Gastroesophageal sphincter (tissue), 4 donors: Measurements from ENCODE around the gene NUMA1. TPM values are rescaled to one million over a fixed set of nuclear protein-coding genes. Genes with fewer than 3 reads are reported as not detected.

Source experiments
- ATAC-seq: fragments of 150-250 bp; one replicate; pipeline ENCODE4 v1.9.1; 2016; ENCODE audit warnings: mild to moderate bottlenecking, moderate library complexity
- H3K27ac ChIP-seq, 4 donors: fragments of 200-600 bp; sonication (generic) in 3 of 4; 1 replicate in 3 of 4; 2 replicates in 1 of 4; pipeline ENCODE4 v1.5.1; 2016 to 2019
- H3K27me3 ChIP-seq: fragments of 200-600 bp; sonication (generic); one replicate; pipeline ENCODE4 v1.5.1; 2019
- H3K36me3 ChIP-seq, 2 donors: fragments of 200-600 bp; sonication (generic); one replicate each; pipeline ENCODE4 v1.5.1; 2019; ENCODE audit warnings: control low read depth in 1 of 2
- H3K4me1 ChIP-seq, 3 donors: fragments of 200-600 bp; sonication (generic); 1 replicate in 2 of 3; 2 replicates in 1 of 3; pipeline ENCODE4 v1.5.1; 2016 to 2019; ENCODE audit warnings: control low read depth in 2 of 3
- H3K4me3 ChIP-seq, 2 donors: fragments of 200-600 bp; sonication (generic); one replicate each; pipeline ENCODE4 v1.5.1; 2019; ENCODE audit warnings: mild to moderate bottlenecking in 1 of 2, moderate library complexity in 1 of 2
- H3K9me3 ChIP-seq, 3 donors: fragments of 200-600 bp; sonication (generic); one replicate each; pipeline ENCODE4 v1.5.1; 2017 to 2019; ENCODE audit warnings: control low read depth in 2 of 3
- EP300 ChIP-seq: sonication (generic); formaldehyde crosslinking; IDR thresholded peaks from one replicate; pipeline ENCODE4 v1.6.1; 2017; ENCODE audit warnings: antibody characterized with exemption, mild to moderate bottlenecking
- POLR2A ChIP-seq, 2 donors: fragments of 450-650 bp; IDR thresholded peaks; one replicate each; pipeline ENCODE4 v1.6.1; 2017; ENCODE audit warnings: antibody characterized with exemption in 2 of 2, mild to moderate bottlenecking in 2 of 2, moderate library complexity in 1 of 2
- POLR2AphosphoS5 ChIP-seq: sonication (generic); formaldehyde crosslinking; IDR thresholded peaks from one replicate; pipeline ENCODE4 v1.6.1; 2017; ENCODE audit warnings: antibody characterized with exemption
- WGBS, 2 donors: methylation state at CpG; one replicate each; pipeline ENCODE4 v1.1.5; 2018; ENCODE audit warnings: low coverage in 1 of 2; 5-methylcytosine and 5-hydroxymethylcytosine counted together
- total RNA-seq, 4 donors: library from RNA; depleted of rRNA; stranded (reverse); fragments of >200 nt; gene quantifications; one replicate each; pipeline ENCODE4 v1.1.0, GENCODE V29; 2016
- TF ChIP-seq, protein P1 (sequence below), 4 experiments: fragments of 200-600 bp in 2 of 4; fragments of 450-650 bp in 2 of 4; sonication (generic) in 1 of 4; IDR thresholded peaks; one replicate each; pipeline ENCODE4 v1.5.1; 2017 to 2019; ENCODE audit warnings: antibody characterized with exemption in 4 of 4, mild to moderate bottlenecking in 2 of 4, moderate library complexity in 2 of 4

The NUMA1 gene
- total RNA-seq, 4 donors from 2014 or later, result 235 to 370 (median 290) TPM

DNA sequence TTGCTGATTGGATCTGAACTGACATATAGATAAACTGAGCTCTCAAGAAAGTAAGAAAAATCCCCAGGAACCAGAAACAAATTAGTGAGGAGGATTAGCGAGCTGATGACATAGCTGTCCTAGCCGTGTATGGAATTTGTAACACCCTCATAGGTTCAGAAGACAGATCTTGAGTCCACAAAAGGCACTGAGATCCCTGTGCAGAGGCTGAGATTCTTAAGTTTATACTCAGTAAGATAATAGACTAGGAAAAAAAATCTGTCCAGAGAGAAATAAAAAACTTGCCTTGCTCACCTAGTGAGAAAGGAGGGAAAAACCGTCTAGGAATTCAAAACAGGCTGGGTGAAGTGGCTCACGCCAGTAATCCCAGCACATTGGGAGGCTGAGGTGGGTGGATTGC is 4.6 kb downstream of the NUMA1 start:
- Histone ChIP-seq H3K27me3 (no peaks in the 10 kb centered on the region), H3K4me3 (no peak overlapping the region), H3K27ac (peak overlapping the region in 3 of 4 donors; percentile 15 to 52 (median 48)), H3K9me3 (no peaks in the 10 kb centered on the region), H3K36me3 (no peaks in the 10 kb centered on the region), H3K4me1 (peaks cover 2 to 49% (median 6%) of the 10 kb centered on the region in 3 donors)
- no peak for ATAC-seq
- WGBS, 2 donors, result 75 to 93% methylated on average over 2 to 4 of the region's 4 CpGs
- TF ChIP-seq POLR2AphosphoS5, result no peak
- no peak for TF ChIP-seq POLR2A (IDR thresholded peaks at IDR 0.05)
- no peak for TF ChIP-seq EP300
- TF ChIP-seq, protein P1, sequence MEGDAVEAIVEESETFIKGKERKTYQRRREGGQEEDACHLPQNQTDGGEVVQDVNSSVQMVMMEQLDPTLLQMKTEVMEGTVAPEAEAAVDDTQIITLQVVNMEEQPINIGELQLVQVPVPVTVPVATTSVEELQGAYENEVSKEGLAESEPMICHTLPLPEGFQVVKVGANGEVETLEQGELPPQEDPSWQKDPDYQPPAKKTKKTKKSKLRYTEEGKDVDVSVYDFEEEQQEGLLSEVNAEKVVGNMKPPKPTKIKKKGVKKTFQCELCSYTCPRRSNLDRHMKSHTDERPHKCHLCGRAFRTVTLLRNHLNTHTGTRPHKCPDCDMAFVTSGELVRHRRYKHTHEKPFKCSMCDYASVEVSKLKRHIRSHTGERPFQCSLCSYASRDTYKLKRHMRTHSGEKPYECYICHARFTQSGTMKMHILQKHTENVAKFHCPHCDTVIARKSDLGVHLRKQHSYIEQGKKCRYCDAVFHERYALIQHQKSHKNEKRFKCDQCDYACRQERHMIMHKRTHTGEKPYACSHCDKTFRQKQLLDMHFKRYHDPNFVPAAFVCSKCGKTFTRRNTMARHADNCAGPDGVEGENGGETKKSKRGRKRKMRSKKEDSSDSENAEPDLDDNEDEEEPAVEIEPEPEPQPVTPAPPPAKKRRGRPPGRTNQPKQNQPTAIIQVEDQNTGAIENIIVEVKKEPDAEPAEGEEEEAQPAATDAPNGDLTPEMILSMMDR (IDR thresholded peaks at IDR 0.05), result no peak

DNA sequence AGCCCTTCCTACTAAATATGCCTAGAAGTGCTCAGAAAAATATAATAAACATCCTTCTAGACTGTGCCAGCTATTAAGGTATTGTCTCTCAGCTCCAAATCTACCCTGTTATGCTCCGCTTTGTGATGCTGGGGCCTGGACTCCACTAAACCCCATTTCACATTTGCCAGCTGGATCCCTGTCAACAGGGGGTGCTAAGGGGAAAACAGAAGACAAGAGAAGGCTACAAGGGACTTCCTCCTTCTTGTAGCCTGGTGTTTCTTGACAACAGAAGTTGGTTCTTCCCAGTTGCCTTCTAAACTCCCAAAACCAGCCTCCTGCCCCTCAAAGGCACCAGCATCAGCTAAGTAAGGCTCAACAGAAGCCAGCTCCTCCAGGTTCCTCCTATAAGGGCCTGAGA is 5.2 kb downstream of the NUMA1 start:
- ATAC-seq, result no peak
- Histone ChIP-seq H3K4me3 (no peak overlapping the region), H3K4me1 (peaks cover 5 to 56% (median 13%) of the 10 kb centered on the region in 3 donors), H3K27ac (peak overlapping the region in 2 of 4 donors; percentile 48 to 52), H3K9me3 (no peaks in the 10 kb centered on the region), H3K27me3 (no peaks in the 10 kb centered on the region), H3K36me3 (no peaks in the 10 kb centered on the region)
- TF ChIP-seq POLR2AphosphoS5 (no peak), POLR2A (IDR thresholded peaks at IDR 0.05) (no peak), EP300 (no peak)
- TF ChIP-seq, protein P1 (IDR thresholded peaks at IDR 0.05), result no peak
- WGBS, 2 donors, result 78 to 100% methylated on average over 1 of the region's 1 CpG

DNA sequence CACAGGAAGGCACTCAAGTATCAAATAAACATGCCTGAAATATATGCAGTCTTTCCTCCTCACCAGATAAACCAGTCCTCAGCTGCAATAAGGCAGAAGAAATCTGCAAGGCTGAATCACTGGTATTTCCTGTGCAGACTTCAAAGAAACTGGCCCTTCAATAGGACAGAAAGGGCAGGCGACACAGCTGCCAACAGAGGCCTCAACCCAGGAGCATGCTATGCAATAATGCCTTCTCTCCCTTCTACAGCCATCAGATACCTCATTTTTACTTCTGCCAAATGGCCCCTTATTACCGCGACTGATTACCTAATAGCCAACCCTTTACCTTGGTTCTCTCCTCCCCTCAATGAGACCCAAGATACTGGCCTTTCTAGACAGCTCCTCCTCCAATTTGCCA is 8.0 kb downstream of the NUMA1 start:
- no peak for ATAC-seq
- peaks cover 0 to 5% of the 10 kb centered on the region in 2 donors for H3K36me3 ChIP-seq

GRCh38 chr11:72070491-72070890 is 9.9 kb downstream of the NUMA1 start:
- Histone ChIP-seq H3K27ac (peak overlapping the region; percentile 65 to 87 (median 81)), H3K36me3 (peaks cover 0 to 5% of the 10 kb centered on the region in 2 donors), H3K9me3 (no peaks in the 10 kb centered on the region), H3K27me3 (no peaks in the 10 kb centered on the region), H3K4me1 (peaks cover 34 to 75% (median 44%) of the 10 kb centered on the region in 3 donors), H3K4me3 (no peak overlapping the region)
- 94% methylated on average over 7 of the region's 7 CpGs; no CpG with 5 or more reads in 1 of the 2 donors for WGBS, 2 donors
- TF ChIP-seq POLR2AphosphoS5, result no peak
- TF ChIP-seq EP300, result no peak
- TF ChIP-seq POLR2A (IDR thresholded peaks at IDR 0.05), result no peak
- TF ChIP-seq, protein P1 (IDR thresholded peaks at IDR 0.05), result no peak
- no peak for ATAC-seq

More for the DNA sequence above, 8.0 kb downstream of the NUMA1 start:
- 22 to 35% methylated on average over 1 to 3 of the region's 3 CpGs for WGBS, 2 donors
- Histone ChIP-seq H3K27me3 (no peaks in the 10 kb centered on the region), H3K4me1 (peaks cover 23 to 61% (median 36%) of the 10 kb centered on the region in 3 donors), H3K27ac (peak overlapping the region in 3 of 4 donors; percentile 12 to 32 (median 29)), H3K9me3 (no peaks in the 10 kb centered on the region), H3K4me3 (no peak overlapping the region)
- TF ChIP-seq EP300, result no peak
- TF ChIP-seq POLR2AphosphoS5, result no peak
- TF ChIP-seq, protein P1 (IDR thresholded peaks at IDR 0.05), result no peak
- TF ChIP-seq POLR2A (IDR thresholded peaks at IDR 0.05), result no peak

- Histone ChIP-seq H3K36me3 (peaks cover 0 to 5% of the 10 kb centered on the region in 2 donors), H3K4me1 (peaks cover 34 to 75% (median 44%) of the 10 kb centered on the region in 3 donors), H3K9me3 (no peaks in the 10 kb centered on the region), H3K4me3 (peak overlapping the region in 1 of 2 donors; percentile 16), H3K27ac (peak overlapping the region; percentile 65 to 87 (median 81)), H3K27me3 (no peaks in the 10 kb centered on the region)
- 20% methylated on average over 2 of the region's 2 CpGs; no CpG with 5 or more reads in 1 of the 2 donors for WGBS, 2 donors
- TF ChIP-seq POLR2AphosphoS5 (peak; percentile 70), EP300 (no peak), POLR2A (IDR thresholded peaks at IDR 0.05) (no peak)
- TF ChIP-seq, protein P1 (IDR thresholded peaks at IDR 0.05), result no peak
- peak; percentile 98 for ATAC-seq
These were observed 10.5 kb downstream of the NUMA1 start for GRCh38 chr11:72069787-72070251.
